T1000 (cell line): ENCODE measurements around the gene HMCN2.
"Not testable (repeated sequence)": the region's sequence is repeated elsewhere in the genome, so short reads cannot be mapped to it uniquely, and the experiment has no call there.

Source experiments
- DNase-seq: peaks from one replicate; lab custom pipeline; 2025; ENCODE audit warnings: mixed read lengths; lab: John Stamatoyannopoulos, UW

HMCN2 gene

DNA sequence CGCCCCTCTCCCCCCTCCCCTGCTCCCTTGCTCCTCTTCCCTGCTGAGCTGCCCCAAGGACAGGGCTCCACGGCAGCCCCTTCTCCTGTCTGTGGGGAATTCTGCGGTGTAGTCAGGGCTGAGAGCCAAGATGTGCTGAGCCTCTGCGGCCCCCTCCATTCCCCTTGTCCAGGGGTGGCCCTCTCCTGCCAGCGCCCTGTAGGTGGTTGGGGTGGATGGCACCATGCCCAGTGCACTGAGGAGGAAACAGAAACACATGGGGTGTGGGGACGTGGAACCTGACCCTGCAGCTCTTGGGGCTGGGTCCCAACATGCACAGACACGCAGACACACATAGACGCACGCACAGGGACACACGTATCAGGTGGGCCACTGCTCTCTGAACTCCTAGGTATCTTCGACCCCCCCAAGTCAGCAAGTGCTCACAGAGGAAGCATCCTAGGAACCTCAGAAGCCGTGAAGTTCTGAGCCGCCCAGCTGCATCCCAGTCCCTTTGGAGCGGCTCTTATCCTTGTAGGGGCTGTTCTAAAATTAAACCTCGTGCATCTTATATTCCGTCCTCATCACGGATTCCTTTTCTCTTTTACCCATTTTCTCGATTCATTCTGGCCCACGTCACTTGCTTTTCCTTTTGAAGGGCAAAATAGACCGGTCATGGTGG lies 64.8 kb downstream of the HMCN2 start:
- no peak for DNase-seq

DNA sequence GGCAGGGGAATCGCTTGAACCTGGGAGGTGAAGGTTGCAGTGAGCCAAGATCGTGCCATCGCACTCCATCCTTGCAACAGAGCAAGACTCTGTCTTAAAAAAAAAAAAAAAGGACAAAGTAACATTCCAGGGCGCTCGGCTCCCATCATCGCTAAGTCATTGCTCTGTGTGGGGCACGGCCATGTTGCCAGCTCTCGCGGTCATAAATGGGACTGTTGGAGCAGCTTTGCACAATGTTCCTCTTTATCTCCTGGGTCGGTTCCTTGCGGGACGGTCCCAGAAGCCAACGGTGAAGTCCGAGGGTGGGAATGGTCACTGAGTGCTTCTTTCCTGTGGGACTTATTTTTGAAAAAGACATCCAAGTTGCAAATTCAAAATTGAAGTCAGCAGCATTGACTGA lies 65.5 kb downstream of the HMCN2 start:
- no peak for DNase-seq

DNA sequence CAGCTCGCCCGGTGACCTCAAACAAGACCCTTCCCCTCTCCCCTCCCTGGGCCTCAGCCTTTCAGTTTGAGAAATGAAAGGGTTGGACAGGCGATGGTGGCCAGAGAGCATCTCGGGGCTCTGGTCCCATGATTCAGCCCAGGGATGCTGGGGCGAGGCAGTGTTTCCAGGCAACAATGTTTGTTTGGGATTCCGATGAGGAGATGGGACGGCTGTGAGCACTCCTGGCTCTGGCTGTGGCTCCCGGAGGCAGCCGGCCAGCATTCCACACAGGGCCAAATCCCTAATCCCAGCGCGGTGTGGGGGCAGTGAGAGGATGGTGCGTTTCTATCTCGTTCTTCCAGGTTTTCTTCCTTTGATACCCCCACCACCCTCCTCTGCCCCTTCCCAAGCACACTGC lies 66.0 kb downstream of the HMCN2 start:
- DNase-seq = no peak

DNA sequence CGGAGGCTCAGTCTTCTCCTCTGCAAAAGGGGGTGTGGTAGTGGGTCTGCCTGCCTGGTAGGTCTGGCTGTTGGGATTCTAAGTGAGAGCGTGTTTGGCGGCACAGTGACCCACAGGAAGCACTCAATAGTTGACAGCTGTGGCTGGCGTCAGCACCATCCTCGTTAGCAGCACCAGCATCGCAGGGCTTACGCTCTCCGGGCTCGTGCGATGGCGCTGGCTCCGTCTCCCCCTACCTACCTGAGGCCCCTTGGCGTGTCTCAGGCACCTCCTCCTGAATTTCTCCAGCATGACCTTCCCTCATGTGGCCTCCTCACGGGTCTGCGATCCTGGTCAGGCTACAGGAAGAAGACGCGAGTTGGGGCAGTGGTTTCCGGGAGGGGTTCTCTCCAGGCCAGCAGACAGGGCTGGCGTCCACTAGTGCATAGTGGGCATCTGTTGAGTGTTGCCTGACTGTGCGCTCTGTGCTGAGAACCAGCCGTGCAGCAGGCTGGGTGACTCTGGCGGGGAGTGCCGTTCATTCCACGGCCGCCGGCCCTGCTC lies 66.9 kb downstream of the HMCN2 start:
- no peak for DNase-seq

DNA sequence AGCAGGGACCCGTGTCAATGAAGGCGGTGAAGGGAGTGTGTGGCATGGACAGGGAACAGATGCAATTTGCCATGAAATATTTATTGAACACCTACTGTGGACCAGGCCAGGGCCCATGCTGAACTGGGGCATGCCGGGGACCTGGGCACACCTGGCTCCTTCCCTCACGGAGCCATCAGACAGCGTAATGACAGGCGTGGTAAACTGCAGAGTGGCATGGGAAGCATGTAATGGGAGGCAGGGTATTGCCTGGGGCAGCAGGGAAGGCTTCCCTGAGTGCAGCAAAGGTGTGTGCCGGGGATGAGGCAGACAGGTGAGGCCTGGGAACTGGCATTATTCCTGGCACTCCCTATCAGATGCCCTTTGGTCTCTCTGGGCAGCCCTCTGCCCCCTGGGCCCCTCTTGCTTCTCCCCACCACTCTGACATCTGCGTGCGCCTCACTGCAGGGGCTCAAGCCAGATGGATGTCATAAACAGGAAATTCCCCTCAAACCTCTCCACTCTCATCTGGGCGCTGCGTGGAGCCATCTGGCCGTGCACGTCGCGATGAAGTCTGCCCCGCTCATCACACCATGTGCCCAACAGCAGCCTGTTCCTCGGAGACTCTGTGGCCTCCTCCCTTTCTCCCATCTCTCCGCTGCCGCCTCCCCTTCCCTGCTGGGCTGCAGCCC lies 67.6 kb downstream of the HMCN2 start:
- no peak for DNase-seq

DNA sequence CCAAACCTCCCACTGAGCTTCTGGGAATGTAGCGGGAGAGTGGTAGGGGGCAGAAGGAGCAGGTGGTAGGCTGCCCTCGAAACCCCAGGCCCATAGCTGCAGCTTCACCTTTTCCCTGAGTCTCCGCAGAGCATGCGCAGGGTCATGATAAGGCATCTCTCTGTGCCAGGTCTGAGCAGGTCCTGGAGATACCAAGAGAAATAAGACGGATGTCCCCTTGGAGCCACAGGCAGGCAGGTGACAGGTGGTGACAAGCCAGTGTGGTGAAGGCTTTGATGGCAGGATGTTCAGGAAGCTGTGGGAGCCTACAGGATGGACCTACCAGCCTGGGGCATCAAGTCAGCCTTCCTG lies 68.1 kb downstream of the HMCN2 start:
- DNase-seq = no peak

DNA sequence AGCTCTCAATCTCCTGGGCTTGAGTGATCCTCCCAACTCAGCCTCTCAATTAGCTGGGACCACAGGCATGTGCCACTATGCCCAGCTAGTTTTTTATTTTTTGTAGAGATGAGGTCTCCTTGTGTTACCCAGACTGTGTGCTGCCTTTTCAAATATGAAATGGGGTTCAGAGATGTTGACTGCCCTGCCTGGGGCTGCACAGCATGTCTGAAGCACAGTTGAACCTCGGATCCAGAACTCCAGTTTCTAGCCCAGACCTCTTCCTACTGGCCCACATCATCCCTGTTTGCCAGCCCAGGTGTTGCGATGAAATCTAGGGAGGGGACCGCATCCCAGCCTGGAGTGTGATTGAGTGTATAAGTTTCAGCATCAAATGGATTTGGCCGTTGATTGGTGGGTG lies 69.4 kb downstream of the HMCN2 start:
- DNase-seq = no peak

DNA sequence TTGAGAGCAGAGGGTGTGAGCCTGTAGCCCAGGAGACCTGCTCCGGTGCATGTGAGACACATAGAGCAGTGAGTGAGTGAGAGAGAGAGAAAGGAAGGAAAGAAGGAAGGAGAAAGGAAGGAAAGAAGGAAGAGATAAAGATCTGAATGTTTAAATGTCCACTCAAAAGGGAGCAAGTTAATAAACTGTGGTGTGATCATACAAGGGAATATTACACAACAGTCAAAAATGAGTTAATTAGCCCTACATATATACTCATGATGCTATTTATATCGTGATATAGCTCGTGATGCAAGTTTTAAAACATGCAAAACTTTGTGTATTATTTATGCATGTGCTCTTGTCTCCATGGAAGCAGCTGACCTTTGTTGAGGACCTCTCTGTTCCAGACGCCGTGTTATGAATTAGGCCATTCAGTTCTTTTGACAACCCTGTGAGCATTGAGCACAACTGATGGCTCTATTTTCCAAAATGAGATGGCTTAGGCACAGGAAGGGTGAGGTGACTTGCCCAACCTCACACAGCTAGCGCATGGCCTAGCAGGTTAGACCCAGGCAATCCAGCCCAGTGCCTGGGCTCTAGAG lies 70.6 kb downstream of the HMCN2 start:
- no peak for DNase-seq

DNA sequence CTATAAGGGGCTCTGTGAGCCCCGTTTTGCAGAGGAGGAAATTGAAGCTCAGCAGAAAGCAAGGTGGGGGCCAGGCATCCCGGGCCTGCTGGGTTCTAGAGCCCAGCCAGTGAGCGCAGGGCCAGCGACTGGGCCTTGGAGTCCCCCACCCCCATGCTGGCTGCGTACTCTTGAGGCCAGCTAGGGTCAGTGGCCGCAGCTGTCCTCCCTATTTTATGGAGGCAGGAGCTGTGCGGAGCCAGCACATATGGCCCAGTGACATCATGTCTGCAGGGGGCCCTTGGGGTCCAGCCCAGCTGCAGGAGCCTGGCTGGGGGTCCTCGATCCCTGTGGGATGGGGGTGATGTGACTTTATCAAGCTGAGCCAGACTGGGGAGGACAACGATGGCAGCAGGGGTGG lies 71.3 kb downstream of the HMCN2 start:
- DNase-seq = no peak

DNA sequence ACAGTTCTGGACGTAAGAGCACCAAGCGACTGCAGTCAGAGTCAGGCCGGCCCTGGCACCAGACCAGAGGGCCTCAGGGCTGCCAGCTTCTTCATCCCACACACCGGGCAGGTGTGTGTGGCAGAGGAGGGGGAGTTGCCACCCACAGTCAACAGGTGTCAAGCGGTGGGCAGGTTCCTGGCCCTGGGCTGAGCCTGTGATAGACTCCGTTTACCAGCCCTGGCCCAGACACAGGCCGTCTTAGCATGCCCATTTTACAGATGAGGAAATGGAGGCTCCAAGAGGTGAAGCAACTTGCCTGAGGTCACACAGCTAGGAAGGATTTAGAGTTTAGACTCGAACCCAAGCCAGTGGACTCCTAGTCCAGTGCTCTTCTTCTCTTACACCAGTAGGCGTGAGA lies 71.8 kb downstream of the HMCN2 start:
- DNase-seq = no peak

DNA sequence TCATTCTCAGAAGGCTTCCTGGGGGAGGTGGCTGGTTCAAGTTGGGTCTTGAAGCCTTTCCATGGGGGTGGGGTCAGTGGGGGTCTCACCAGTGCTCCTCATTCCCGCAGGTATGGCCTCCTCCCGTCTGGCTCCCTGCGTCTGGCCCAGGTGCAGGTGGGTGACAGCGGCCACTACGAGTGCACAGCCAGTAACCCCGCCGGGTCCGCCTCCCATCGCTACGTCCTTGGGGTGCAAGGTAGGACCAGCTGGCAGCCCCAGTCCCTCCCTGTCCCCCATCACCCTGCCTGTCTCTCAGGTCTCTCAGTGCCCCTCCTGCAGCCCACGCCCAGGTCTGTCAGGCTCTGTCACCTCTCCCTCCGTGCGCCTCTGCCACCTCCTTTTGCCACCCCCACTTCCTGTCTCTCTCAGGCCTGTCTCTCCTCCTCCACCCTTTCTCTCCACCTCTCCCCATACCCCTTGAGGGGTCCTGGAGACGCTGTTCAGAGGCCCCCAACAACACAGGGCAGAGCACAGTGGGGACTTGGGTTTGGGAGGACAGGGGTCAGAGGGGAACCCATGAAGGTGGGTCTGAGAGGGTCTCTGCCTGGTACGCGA lies 72.3 kb downstream of the HMCN2 start:
- no peak for DNase-seq

DNA sequence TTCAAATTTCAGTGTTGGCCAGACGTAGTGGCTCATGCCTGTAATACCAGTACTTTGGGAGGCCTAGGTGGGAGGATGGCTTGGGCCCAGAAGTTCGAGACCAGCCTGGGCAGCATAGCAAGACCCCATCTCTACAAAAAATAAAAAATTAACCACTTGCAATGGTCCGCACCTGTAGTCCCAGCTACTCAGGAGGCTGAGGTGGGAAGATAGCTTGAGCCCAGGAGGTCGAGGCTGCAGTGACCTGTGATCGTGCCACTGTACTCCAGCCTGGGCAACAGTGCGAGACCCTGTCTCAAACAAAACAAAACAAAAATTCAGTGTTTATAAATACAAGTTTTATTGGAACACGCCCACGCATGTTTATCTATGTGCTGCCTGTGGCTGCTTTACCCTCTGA lies 73.3 kb downstream of the HMCN2 start:
- not testable (repeated sequence) for DNase-seq

DNA sequence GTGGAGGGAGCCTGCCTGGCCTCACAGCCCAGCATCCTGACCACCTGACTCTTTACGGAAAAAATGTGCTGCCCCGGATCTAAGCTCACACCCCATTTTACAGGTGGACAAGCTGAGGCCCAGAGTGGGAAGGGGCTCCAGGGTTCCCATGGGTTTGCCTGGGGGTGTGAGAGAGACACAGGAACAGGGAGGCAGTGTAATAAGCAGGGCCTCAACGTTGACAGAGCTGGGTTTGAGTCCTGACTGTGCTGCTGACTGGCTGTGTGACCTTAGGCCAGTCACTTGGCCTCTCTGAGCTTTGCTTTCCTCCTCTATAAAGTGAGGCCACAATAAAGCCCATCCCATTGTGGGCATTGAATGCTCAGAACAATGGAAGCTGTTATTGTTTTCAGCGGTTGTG lies 73.7 kb downstream of the HMCN2 start:
- no peak for DNase-seq

DNA sequence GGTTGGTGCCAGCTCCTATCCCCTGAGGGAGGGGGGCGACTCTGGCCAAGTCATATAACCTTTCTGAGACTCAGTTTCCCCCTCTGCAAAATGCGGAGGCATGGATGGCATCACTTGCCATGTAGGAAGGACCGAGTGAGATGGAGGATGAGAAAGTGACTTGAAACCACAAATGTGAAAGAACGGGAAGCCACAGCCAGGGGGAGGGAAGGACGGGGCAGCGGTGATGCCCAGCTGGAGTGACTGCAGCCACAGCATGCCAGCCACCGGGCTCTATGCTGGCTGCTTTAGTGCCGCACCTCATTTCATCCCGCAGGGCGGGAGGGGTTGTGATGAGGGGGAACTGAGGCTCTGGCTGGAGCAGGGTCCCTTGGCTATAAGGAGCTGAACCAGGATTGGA lies 74.5 kb downstream of the HMCN2 start:
- no peak for DNase-seq

DNA sequence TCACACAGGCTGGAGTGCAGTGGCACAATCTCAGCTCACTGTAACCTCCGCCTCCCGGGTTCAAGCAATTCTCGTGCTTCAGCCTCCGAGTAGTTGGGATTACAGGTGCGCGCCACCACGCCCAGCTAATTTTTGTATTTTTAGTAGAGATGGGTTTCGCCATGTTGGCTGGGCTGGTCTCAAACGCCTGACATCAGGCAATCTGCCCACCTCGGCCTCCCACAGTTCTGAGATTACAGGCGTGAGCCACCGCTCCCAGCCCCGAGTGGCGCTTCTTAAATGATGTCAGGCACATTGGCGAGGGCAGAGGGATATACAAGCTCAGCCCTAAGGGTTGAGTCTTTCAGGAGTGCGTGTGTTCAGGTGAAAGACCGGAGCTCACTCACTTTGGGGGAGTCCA lies 75.0 kb downstream of the HMCN2 start:
- not testable (repeated sequence) for DNase-seq

DNA sequence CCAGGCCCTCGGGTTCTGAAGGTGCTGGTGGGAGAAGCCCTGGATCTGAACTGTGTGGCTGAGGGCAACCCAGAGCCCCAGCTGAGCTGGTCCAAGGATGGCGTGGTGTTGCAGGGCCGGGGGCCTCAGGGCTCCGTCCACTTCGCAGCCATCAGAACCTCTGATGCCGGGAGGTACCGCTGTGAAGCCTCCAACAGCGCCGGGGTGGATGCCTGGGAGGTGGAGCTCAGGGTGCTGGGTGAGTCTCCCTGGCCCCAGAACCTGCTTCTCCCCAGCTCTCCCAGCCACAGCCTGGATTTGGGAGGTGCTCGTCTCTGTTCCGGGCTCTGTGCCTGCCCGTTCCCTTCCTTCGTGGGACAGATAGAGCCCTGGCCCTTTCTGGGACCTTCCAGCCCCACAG lies 75.6 kb downstream of the HMCN2 start:
- DNase-seq = no peak

DNA sequence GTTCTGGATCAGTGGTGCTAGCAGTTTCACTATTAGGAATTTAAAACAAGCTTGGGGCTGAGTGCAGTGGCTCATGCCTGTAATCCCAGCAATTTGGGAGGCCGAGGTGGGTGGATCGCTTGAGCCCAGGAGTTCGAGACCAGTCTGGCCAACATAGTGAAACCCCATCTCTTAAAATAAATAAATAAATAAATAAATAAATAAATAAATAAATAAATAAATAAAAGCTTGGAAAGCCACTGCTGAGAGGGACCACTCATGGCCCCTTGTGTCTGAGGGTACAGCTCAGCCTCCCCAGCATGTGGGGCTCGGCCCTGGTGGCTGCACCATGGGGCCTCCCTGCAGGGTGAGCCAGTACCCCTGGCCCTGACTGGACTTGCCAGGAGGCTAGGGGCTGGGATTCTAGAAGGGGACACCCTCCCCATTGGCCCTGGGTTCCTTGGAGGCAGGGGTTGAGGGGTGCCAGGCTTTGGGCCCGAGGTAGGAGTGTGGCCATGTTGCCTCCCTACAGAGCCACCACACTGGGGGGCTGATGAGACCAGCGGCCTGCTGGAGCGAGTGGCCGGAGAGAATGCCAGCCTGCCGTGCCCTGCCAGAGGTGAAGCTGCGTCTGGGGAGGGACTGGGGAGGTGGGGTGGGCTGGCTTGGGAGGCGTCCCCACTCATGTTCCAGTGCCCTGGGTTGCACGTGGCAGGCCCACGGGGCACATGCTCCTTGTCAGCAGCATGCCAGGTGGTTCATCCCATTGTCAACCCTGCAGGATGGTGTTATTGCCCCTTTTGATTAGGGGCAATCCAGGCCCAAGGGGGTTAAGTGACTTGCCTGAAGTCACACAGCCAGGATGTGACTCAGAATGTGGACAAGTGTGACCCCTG lies 76.5 kb downstream of the HMCN2 start:
- no peak for DNase-seq

DNA sequence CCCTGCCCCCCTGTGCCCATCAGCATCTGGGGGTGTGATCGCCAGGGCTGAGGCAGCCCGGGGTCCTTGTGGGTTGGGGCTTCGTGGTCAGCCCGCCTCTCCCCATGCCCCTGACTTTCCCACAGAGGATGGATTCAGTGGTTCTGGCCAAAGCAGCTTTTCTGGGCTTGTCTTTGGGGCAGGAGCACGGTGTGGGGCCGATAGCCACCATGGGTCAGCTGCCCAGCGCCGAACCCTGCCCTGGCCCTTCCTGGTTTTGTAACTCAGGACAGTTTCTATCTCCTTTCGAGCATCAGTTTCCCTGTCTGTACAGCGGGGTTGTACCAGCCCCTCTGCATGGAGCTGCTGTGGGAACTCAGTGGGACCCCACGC lies 77.1 kb downstream of the HMCN2 start:
- DNase-seq = no peak

DNA sequence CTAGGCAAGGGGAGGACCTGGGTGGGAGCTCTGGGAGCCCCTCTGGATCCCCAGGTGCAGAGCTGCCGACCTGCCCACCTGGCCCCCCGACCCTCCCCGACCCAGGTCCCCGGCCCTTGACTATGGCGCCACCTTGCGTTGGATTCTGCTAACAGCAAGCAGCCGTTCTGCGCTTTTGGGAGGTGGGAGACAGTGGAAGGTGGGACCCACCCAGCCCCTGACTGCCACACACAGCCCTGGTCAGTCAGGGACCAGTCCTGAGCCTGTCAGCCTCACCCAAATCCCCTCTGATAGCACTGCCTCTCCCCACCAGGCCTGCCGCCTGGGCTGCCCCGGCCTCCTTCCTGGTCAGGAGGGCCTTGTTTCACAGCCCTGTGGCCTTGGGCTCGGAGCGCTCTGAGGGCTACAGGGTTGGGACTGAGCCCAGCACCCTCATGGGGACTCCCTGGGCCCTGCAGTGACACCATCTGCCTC lies 77.9 kb downstream of the HMCN2 start:
- DNase-seq = no peak

DNA sequence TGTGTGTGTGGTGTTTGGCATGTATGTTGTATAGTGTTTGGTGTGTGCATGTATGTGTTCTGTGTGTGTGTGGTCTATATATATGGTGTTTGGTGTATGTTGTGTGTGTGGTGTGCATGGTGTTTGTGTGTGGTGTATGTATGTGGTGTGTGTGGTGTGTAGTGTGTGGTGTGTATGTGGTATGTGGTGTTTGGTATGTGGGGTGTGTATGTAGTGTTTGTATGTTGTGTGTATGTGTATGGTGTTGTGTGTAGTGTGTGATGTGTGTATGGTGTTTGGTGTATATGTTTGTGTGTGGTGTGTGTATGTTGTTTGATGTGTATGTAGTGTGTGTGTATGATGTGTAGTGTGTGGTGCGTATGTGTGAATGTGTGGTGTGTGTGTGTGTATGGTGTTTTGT lies 78.8 kb downstream of the HMCN2 start:
- no peak for DNase-seq

DNA sequence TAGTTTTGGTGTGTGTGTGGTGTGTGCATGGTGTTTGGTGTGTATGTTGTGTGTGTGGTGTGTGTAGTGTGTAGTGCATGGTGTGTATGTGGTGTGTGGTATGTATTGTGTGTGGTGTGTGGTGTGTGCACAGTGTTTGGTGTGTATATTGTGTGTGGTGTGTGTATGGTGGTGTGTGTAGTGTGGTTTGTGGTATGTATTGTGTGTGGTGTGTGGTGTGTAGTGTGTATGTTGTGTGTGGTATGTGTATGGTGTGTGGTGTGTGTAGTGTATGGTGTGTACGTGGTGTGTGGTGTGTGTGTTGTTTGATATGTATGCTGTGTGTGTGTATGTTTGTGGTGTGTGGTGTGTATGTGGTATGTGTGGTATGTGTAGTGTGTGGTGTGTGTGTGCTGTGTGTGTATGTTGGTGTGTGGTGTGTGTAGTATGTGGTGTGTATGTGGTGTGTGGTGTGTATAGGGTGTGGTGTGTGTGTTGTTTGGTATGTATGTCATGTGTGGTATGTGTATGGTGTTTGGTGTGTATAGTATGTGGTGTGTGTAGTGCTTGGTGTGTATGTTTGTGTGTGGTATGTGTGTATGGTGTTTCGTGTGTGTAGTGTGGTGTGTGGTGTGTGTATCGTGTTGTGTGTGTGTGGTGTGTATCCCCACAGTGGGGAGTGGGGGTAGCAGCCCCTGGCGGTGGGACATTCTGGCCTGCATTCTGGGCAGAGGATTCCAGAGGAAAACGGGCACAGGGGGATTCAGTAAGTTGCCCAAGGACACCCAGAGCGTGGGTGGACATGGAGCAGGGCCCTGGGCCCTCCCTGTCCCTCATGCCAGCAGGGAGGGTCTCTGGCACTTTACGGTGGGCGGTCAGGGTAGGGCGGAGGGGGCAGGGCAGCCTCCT lies 79.7 kb downstream of the HMCN2 start:
- DNase-seq = no peak
